ENCODE data around the gene NUDT19. TPM values are rescaled to one million over a fixed set of nuclear protein-coding genes. Genes with fewer than 3 reads are reported as not detected.

NUDT19 gene
- total RNA-seq, 1 experiment from 2014 or later: 22.1 TPM

- Histone ChIP-seq H3K36me3 (ENCODE audit: control insufficient read depth in 1 of 2, insufficient read depth in 2 of 2, low read length in 2 of 2) (peaks cover 4 to 11% of the 10 kb centered on the region in 2 experiments; a peak in 3 of 4 replicates), H3K27ac (ENCODE audit: low read depth, low read length) (no peak overlapping the region), H3K9me2 (ENCODE audit: insufficient read depth) (no peaks in the 10 kb centered on the region), H3K79me2 (ENCODE audit: insufficient read depth, low read length) (peaks cover 66% of the 10 kb centered on the region), H3K4me2 (ENCODE audit: low read length) (no peak overlapping the region), H3K27me3 (ENCODE audit: insufficient read depth, low read length) (no peaks in the 10 kb centered on the region), H4K20me1 (ENCODE audit: insufficient read depth) (peaks cover 6% of the 10 kb centered on the region), H3K4me3 (replicated peaks in 1 of 2; ENCODE audit: low read depth in 1 of 2, low read length in 2 of 2) (no peak overlapping the region), H2AFZ (ENCODE audit: low read depth, low read length, poor library complexity, severe bottlenecking) (no peak overlapping the region), H3K9ac (ENCODE audit: low read length) (no peak overlapping the region), H3K4me1 (ENCODE audit: control insufficient read depth in 1 of 2, insufficient read depth in 2 of 2, low read length in 2 of 2) (no peaks in the 10 kb centered on the region), H3K9me3 (ENCODE audit: control insufficient read depth in 1 of 2, insufficient read depth in 1 of 2, low read depth in 1 of 2, low read length in 2 of 2) (no peaks in the 10 kb centered on the region)
- RAD21 ChIA-PET (ENCODE audit: low non-redundant PET in 1 of 2, low total read pairs in 2 of 2, uncharacterized antibody in 2 of 2, unreplicated experiment in 2 of 2): no interaction called here
- no peak for ATAC-seq
- POLR2A ChIA-PET: no interaction called here
- CTCF ChIA-PET: no interaction called here
- TF ChIP-seq ELF1 (IDR thresholded peaks at IDR 0.05; ENCODE audit: borderline replicate concordance, low read depth) (no peak), EZH2phosphoT487 (IDR thresholded peaks at IDR 0.05; ENCODE audit: borderline replicate concordance) (no peak), TCF7L2 (IDR thresholded peaks at IDR 0.05; ENCODE audit: borderline replicate concordance, extremely low read depth, insufficient read depth, insufficient read length) (no peak), YY1 (IDR thresholded peaks at IDR 0.05; ENCODE audit: extremely low read depth, insufficient replicate concordance, low read depth, low read length) (no peak), POLR2A (IDR thresholded peaks at IDR 0.05; ENCODE audit: borderline replicate concordance, extremely low read depth, insufficient read depth, insufficient read length) (no peak), FOSL1 (IDR thresholded peaks at IDR 0.05; ENCODE audit: low read depth) (no peak), EGR1 (IDR thresholded peaks at IDR 0.05; ENCODE audit: low read depth) (no peak), EZH2 (IDR thresholded peaks at IDR 0.05) (no peak), CEBPB (IDR thresholded peaks at IDR 0.05; ENCODE audit: low read depth) (no peak), ZNF274 (IDR thresholded peaks at IDR 0.05; ENCODE audit: low read depth, low read length) (no peak), SP1 (IDR thresholded peaks at IDR 0.05; ENCODE audit: low read depth) (no peak), SIN3A (IDR thresholded peaks at IDR 0.05; ENCODE audit: low read depth) (no peak), JUND (IDR thresholded peaks at IDR 0.05) (no peak), RAD21 (IDR thresholded peaks at IDR 0.05; ENCODE audit: low read depth) (no peak)
- TF ChIP-seq, protein P1, sequence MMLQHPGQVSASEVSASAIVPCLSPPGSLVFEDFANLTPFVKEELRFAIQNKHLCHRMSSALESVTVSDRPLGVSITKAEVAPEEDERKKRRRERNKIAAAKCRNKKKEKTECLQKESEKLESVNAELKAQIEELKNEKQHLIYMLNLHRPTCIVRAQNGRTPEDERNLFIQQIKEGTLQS (IDR thresholded peaks at IDR 0.05): no peak
- TF ChIP-seq, protein P2, sequence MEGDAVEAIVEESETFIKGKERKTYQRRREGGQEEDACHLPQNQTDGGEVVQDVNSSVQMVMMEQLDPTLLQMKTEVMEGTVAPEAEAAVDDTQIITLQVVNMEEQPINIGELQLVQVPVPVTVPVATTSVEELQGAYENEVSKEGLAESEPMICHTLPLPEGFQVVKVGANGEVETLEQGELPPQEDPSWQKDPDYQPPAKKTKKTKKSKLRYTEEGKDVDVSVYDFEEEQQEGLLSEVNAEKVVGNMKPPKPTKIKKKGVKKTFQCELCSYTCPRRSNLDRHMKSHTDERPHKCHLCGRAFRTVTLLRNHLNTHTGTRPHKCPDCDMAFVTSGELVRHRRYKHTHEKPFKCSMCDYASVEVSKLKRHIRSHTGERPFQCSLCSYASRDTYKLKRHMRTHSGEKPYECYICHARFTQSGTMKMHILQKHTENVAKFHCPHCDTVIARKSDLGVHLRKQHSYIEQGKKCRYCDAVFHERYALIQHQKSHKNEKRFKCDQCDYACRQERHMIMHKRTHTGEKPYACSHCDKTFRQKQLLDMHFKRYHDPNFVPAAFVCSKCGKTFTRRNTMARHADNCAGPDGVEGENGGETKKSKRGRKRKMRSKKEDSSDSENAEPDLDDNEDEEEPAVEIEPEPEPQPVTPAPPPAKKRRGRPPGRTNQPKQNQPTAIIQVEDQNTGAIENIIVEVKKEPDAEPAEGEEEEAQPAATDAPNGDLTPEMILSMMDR (IDR thresholded peaks at IDR 0.05 in 2 of 3, conservative IDR thresholded peaks at IDR 0.05 in 1 of 3; ENCODE audit: borderline replicate concordance in 1 of 3, insufficient read depth in 1 of 3, low read depth in 2 of 3, low read length in 2 of 3): no peak
- TF ChIP-seq, protein P3, sequence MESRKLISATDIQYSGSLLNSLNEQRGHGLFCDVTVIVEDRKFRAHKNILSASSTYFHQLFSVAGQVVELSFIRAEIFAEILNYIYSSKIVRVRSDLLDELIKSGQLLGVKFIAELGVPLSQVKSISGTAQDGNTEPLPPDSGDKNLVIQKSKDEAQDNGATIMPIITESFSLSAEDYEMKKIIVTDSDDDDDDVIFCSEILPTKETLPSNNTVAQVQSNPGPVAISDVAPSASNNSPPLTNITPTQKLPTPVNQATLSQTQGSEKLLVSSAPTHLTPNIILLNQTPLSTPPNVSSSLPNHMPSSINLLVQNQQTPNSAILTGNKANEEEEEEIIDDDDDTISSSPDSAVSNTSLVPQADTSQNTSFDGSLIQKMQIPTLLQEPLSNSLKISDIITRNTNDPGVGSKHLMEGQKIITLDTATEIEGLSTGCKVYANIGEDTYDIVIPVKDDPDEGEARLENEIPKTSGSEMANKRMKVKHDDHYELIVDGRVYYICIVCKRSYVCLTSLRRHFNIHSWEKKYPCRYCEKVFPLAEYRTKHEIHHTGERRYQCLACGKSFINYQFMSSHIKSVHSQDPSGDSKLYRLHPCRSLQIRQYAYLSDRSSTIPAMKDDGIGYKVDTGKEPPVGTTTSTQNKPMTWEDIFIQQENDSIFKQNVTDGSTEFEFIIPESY (IDR thresholded peaks at IDR 0.05; ENCODE audit: extremely low read depth, insufficient replicate concordance, low read length): no peak
- intact Hi-C loops (cut with micrococcal nuclease): loop anchor here (5.0 kb wide), 1 partner anchor 51 kb away; no protein-coding TSS in a partner anchor
- no TSS peak for BruUV-seq (replicated peaks)
- DNase-seq (ENCODE audit: low read depth, low spot score): no peak
Observed at GRCh38 chr19:32658527-32658926, 33.1 kb upstream of the NUDT19 start.
